Heart left ventricle (tissue), 16 donors: ENCODE data around the gene LRP1. TPM values are rescaled to one million over a fixed set of nuclear protein-coding genes. Genes with fewer than 3 reads are reported as not detected.
A peak's percentile ranks its signal among the peaks of the same experiment; 100 is the strongest.

Experiments
- ATAC-seq, 4 donors: fragments of 200-7000 bp; cut with Tn5 transposase; one replicate each; pipeline ENCODE4 v1.9.1; 2020 to 2022; ENCODE audit warnings: moderate library complexity in 4 of 4, mild to moderate bottlenecking in 3 of 4, moderate number of reproducible peaks in 1 of 4
- DNase-seq, 5 donors: peaks; one replicate each; pipeline ENCODE4 v3.0.0-alpha.2; 2020
- H3K27ac ChIP-seq, 12 donors: fragments of 200-600 bp; sonication (generic) in 4 of 12; one replicate each; pipeline versions ENCODE4 v1.5.0 to v1.8.0; 2016 to 2022; ENCODE audit warnings: mild to moderate bottlenecking in 2 of 12
- H3K27me3 ChIP-seq, 9 donors: fragments of 200-600 bp; sonication (generic) in 2 of 9; one replicate each; pipeline versions ENCODE4 v1.5.1 to v1.8.0; 2016 to 2022; ENCODE audit warnings: mild to moderate bottlenecking in 3 of 9
- H3K36me3 ChIP-seq, 9 donors: fragments of 200-600 bp; sonication (generic) in 2 of 9; one replicate each; pipeline versions ENCODE4 v1.5.0 to v1.8.0; 2018 to 2022; ENCODE audit warnings: mild to moderate bottlenecking in 2 of 9
- H3K4me1 ChIP-seq, 12 donors: fragments of 200-600 bp; sonication (generic) in 4 of 12; one replicate each; pipeline versions ENCODE4 v1.5.0 to v1.8.0; 2016 to 2022; ENCODE audit warnings: mild to moderate bottlenecking in 3 of 12
- H3K4me3 ChIP-seq, 12 donors: fragments of 200-600 bp; sonication (generic) in 4 of 12; one replicate each; pipeline versions ENCODE4 v1.5.0 to v1.8.0; 2017 to 2022; ENCODE audit warnings: mild to moderate bottlenecking in 9 of 12, moderate library complexity in 4 of 12
- H3K9me3 ChIP-seq, 12 donors: fragments of 200-600 bp; sonication (generic) in 4 of 12; one replicate each; pipeline versions ENCODE4 v1.5.0 to v1.8.0; 2016 to 2022; ENCODE audit warnings: mild to moderate bottlenecking in 1 of 12
- CTCF ChIP-seq, 12 donors: fragments of 200-600 bp; sonication (generic) in 4 of 12; IDR thresholded peaks; one replicate each; pipeline versions ENCODE4 v1.5.0 to v1.8.0; 2018 to 2022; ENCODE audit warnings: antibody characterized with exemption in 12 of 12, mild to moderate bottlenecking in 5 of 12
- POLR2A ChIP-seq, 2 donors: fragments of 450-650 bp; IDR thresholded peaks; one replicate each; pipeline ENCODE4 v1.6.1; 2017; ENCODE audit warnings: antibody characterized with exemption in 2 of 2, mild to moderate bottlenecking in 2 of 2, moderate library complexity in 2 of 2
- WGBS, 4 donors: extraction: QIAGEN DNeasy Blood & Tissue Kit in 2 of 4; methylation state at CpG; one replicate each; pipeline versions ENCODE4 v1.1.5 to v1.1.7; 2013 to 2018; 5-methylcytosine and 5-hydroxymethylcytosine counted together
- intact Hi-C, 10 donors: fragments of 100-400 bp; cut with DNase I; formaldehyde crosslinking; loops; one replicate each; pipeline versions ENCODE4 v1.11.1 to v1.14.2; 2022
- polyA plus RNA-seq, 2 donors: library from polyadenylated mRNA; stranded (reverse); fragments of 200-250 nt; gene quantifications; one replicate each; pipeline ENCODE4 v1.2.3, GENCODE V29; 2013
- total RNA-seq, 9 donors: library from RNA; depleted of rRNA in 2 of 9; stranded (reverse); fragments of >200 nt in 2 of 9; fragmentation: NEBNext Ultra II Directional in 3 of 9; extraction: Animal tissue kit (Norgen Biotek cat#: 25700) in 3 of 9; gene quantifications; one replicate each; pipeline versions ENCODE4 v1.1.0 to v1.2.4, GENCODE V29; 2016 to 2023
- donor health status: ischemic (EF 13 %, LVEDD 7.1; RV severe dilation, severe dysfunction).
- donor health status: healthy with polysubstance abuse.
- donor health status: DM: no; HTN: yes; CAD: no.
- donor health status: DM: no; HTN: no; CAD: no.
- donor health status: ischemic (EF 25% LVEDD 6.9; RV normal size, moderate dysfunction).
- donor health status: ischemic (EF 25% LVEDD 5.7; RV mildly dilated, moderate dysfunction).
- donor health status: healthy.
- donor health status: DM: yes; HTN: yes; CAD: no.
- donor health status: ischemic (EF 35%, LVEDD 5.7; RV mildly dilated, moderate dysfunction).
- donor health status: nonischemic (EF 11% LVEDD 7.7; RV severe dilation, severe dysfunction).
- donor health status: DM: yes; HTN: yes; CAD: no.
- donor health status: PGD.
- donor health status: ischemic (EF 29% LVEDD 5.4; RV normal size, mild dysfunction).
- donor health status: nonischemic (EF 23%, LVEDD 6.1; RV moderate dilation, normal function).

The LRP1 gene
- total and polyA plus RNA-seq, 11 donors = 23.0 to 316 (median 69.0) TPM

GRCh38 chr12:57160741-57161140, 32.5 kb downstream of the LRP1 start:
- TF ChIP-seq CTCF (IDR thresholded peaks at IDR 0.05) (no peak), POLR2A (IDR thresholded peaks at IDR 0.05) (no peak)
- intact Hi-C loops = no loop called here
- DNase-seq (no peak), ATAC-seq (no peak)
- H3K9me3 ChIP-seq = no peaks in the 10 kb centered on the region
- no peaks in the 10 kb centered on the region for H3K27me3 ChIP-seq
- WGBS, 4 donors = 93 to 97% (median 96%) methylated on average over 9 to 14 of the region's 14 CpGs
- H3K27ac ChIP-seq = no peak overlapping the region
- peaks cover 3 to 100% (median 98%) of the 10 kb centered on the region in 9 donors for H3K36me3 ChIP-seq
- peaks cover 0 to 57% (median 0%) of the 10 kb centered on the region in 12 donors for H3K4me1 ChIP-seq
- no peak overlapping the region for H3K4me3 ChIP-seq

GRCh38 chr12:57161491-57161890, 33.2 kb downstream of the LRP1 start:
- DNase-seq (no peak), ATAC-seq (no peak)
- Histone ChIP-seq H3K4me3 (no peak overlapping the region), H3K4me1 (peaks cover 0 to 50% (median 0%) of the 10 kb centered on the region in 12 donors), H3K27me3 (no peaks in the 10 kb centered on the region), H3K27ac (no peak overlapping the region), H3K36me3 (peaks cover 1 to 100% (median 98%) of the 10 kb centered on the region in 9 donors), H3K9me3 (no peaks in the 10 kb centered on the region)
- 86 to 92% (median 89%) methylated on average over 7 of the region's 7 CpGs for WGBS, 4 donors
- intact Hi-C loops = no loop called here
- TF ChIP-seq POLR2A (IDR thresholded peaks at IDR 0.05) = no peak
- TF ChIP-seq CTCF (IDR thresholded peaks at IDR 0.05) = no peak

- peaks cover 0 to 38% (median 0%) of the 10 kb centered on the region in 12 donors for H3K4me1 ChIP-seq
These were observed 34.4 kb downstream of the LRP1 start for GRCh38 chr12:57162553-57163125.

GRCh38 chr12:57164454-57164853, 36.2 kb downstream of the LRP1 start:
- ATAC-seq (no peak), DNase-seq (no peak)
- no peak overlapping the region for H3K27ac ChIP-seq
- TF ChIP-seq POLR2A (IDR thresholded peaks at IDR 0.05) = no peak
- no peak for TF ChIP-seq CTCF (IDR thresholded peaks at IDR 0.05)
- intact Hi-C loops = no loop called here
- WGBS, 4 donors = 83 to 93% (median 87%) methylated on average over 3 of the region's 3 CpGs
- H3K36me3 ChIP-seq = peaks cover 0 to 100% (median 99%) of the 10 kb centered on the region in 9 donors
- no peak overlapping the region for H3K4me3 ChIP-seq
- peaks cover 0 to 22% (median 0%) of the 10 kb centered on the region in 12 donors for H3K4me1 ChIP-seq
- H3K9me3 ChIP-seq = no peaks in the 10 kb centered on the region
- H3K27me3 ChIP-seq = no peaks in the 10 kb centered on the region

More at GRCh38 chr12:57162553-57163125, 34.4 kb downstream of the LRP1 start:
- no peaks in the 10 kb centered on the region for H3K9me3 ChIP-seq
- TF ChIP-seq POLR2A (IDR thresholded peaks at IDR 0.05) (no peak), CTCF (IDR thresholded peaks at IDR 0.05) (no peak)
- intact Hi-C loops = no loop called here
- no peak overlapping the region for H3K4me3 ChIP-seq
- peak overlapping the region in 3 of 12 donors; percentile 11 to 64 (median 17) for H3K27ac ChIP-seq
- ATAC-seq = peak in 3 of 4 donors; percentile 15 to 18 (median 16)
- DNase-seq = no peak
- WGBS, 4 donors = 91 to 95% (median 94%) methylated on average over 8 of the region's 8 CpGs
- H3K27me3 ChIP-seq = no peaks in the 10 kb centered on the region
- H3K36me3 ChIP-seq = peaks cover 0 to 100% (median 98%) of the 10 kb centered on the region in 9 donors
